ENCODE results near the gene ASF1B. TPM values are rescaled to one million over a fixed set of nuclear protein-coding genes. Genes with fewer than 3 reads are reported as not detected.

The ASF1B gene
- total RNA-seq, 2 experiments from 2014 or later, result 64.6 to 70.4 TPM

- no peaks in the 10 kb centered on the region for H3K4me1 Mint-ChIP-seq
- H3K27me3 Mint-ChIP-seq, result no peaks in the 10 kb centered on the region
- intact Hi-C loops (cut with DNase I, micrococcal nuclease), result no loop called here
- ChIA-PET POLR2A (no interaction called here), CTCF (interaction anchor here (1.4 kb wide), 1 partner anchor 9 kb away, joined by 5 read pairs; no protein-coding TSS in a partner anchor)
- DNase-seq (no peak), ATAC-seq (no peak)
- no peaks in the 10 kb centered on the region for H3K9me3 Mint-ChIP-seq (ENCODE audit: low read depth)
- no peak overlapping the region for H3K27ac Mint-ChIP-seq
- H3K4me3 Mint-ChIP-seq, result no peak overlapping the region
- peaks cover 30% of the 10 kb centered on the region for H3K36me3 Mint-ChIP-seq (ENCODE audit: low read depth)
These were observed 8.4 kb downstream of the ASF1B start for GRCh38 chr19:14127929-14128509.

GRCh38 chr19:14127176-14127575 lies 9.2 kb downstream of the ASF1B start:
- Mint-ChIP-seq H3K36me3 (ENCODE audit: low read depth) (peaks cover 30% of the 10 kb centered on the region), H3K9me3 (ENCODE audit: low read depth) (no peaks in the 10 kb centered on the region), H3K27me3 (no peaks in the 10 kb centered on the region), H3K4me1 (no peaks in the 10 kb centered on the region), H3K27ac (no peak overlapping the region), H3K4me3 (no peak overlapping the region)
- ChIA-PET CTCF (interaction anchor here (0.6 to 1.5 kb wide), 2 partner anchors 10 to 183 kb away, joined by 3 read pairs; partner anchors contain the start of gene ASF1B), POLR2A (no interaction called here)
- intact Hi-C loops (cut with DNase I, micrococcal nuclease), result no loop called here
- DNase-seq, result no peak
- ATAC-seq, result no peak

- no peak overlapping the region for H3K4me3 Mint-ChIP-seq
- CTCF ChIA-PET, result interaction anchor here (1.8 kb wide), 1 partner anchor 14 kb away, joined by 7 read pairs; the partner anchor contains the start of gene ASF1B
- peaks cover 8% of the 10 kb centered on the region for H3K4me1 Mint-ChIP-seq
- POLR2A ChIA-PET, result no interaction called here
- H3K27me3 Mint-ChIP-seq, result no peaks in the 10 kb centered on the region
- no peak overlapping the region for H3K27ac Mint-ChIP-seq
- DNase-seq, result no peak
- H3K36me3 Mint-ChIP-seq (ENCODE audit: low read depth), result peaks cover 21% of the 10 kb centered on the region
- intact Hi-C loops (cut with DNase I, micrococcal nuclease), result no loop called here
- ATAC-seq, result no peak
- H3K9me3 Mint-ChIP-seq (ENCODE audit: low read depth), result no peaks in the 10 kb centered on the region
These were observed 13.5 kb downstream of the ASF1B start for GRCh38 chr19:14122924-14123323.

- Mint-ChIP-seq H3K27me3 (no peaks in the 10 kb centered on the region), H3K9me3 (ENCODE audit: low read depth) (no peaks in the 10 kb centered on the region), H3K36me3 (ENCODE audit: low read depth) (peaks cover 15% of the 10 kb centered on the region), H3K4me1 (peaks cover 22% of the 10 kb centered on the region), H3K4me3 (no peak overlapping the region), H3K27ac (no peak overlapping the region)
- ATAC-seq (no peak), DNase-seq (no peak)
- ChIA-PET POLR2A (no interaction called here), CTCF (interaction anchor here (0.5 to 1.3 kb wide), 3 partner anchors 11 to 16 kb away, joined by 3 to 4 read pairs (median 3); partner anchors contain the start of gene ASF1B)
- intact Hi-C loops (cut with DNase I, micrococcal nuclease), result no loop called here
These were observed 15.9 kb downstream of the ASF1B start for GRCh38 chr19:14120497-14120780.

- no peak for DNase-seq
- ChIA-PET CTCF (interaction anchor here (0.5 to 1.3 kb wide), 3 partner anchors 12 to 17 kb away, joined by 3 to 4 read pairs (median 3); partner anchors contain the start of gene ASF1B), POLR2A (interaction anchor here (1.4 kb wide), 1 partner anchor 17 kb away, joined by 4 read pairs; the partner anchor contains the start of gene ASF1B)
- Mint-ChIP-seq H3K27me3 (no peaks in the 10 kb centered on the region), H3K4me3 (no peak overlapping the region), H3K36me3 (ENCODE audit: low read depth) (peaks cover 12% of the 10 kb centered on the region), H3K27ac (peak overlapping the region; percentile 25), H3K9me3 (ENCODE audit: low read depth) (no peaks in the 10 kb centered on the region), H3K4me1 (peaks cover 24% of the 10 kb centered on the region)
- ATAC-seq, result no peak
- intact Hi-C loops (cut with DNase I, micrococcal nuclease), result no loop called here
These were observed 16.5 kb downstream of the ASF1B start for GRCh38 chr19:14119644-14120496.

- H3K27ac Mint-ChIP-seq, result peak overlapping the region; percentile 77
- peaks cover 28% of the 10 kb centered on the region for H3K4me1 Mint-ChIP-seq
- ChIA-PET POLR2A (interaction anchor here (1.4 kb wide), 1 partner anchor 18 kb away, joined by 4 read pairs; the partner anchor contains the start of gene ASF1B), CTCF (no interaction called here)
- H3K27me3 Mint-ChIP-seq, result no peaks in the 10 kb centered on the region
- no peaks in the 10 kb centered on the region for H3K9me3 Mint-ChIP-seq (ENCODE audit: low read depth)
- peaks cover 6% of the 10 kb centered on the region for H3K36me3 Mint-ChIP-seq (ENCODE audit: low read depth)
- no peak for ATAC-seq
- no peak for DNase-seq
- peak overlapping the region; percentile 78 for H3K4me3 Mint-ChIP-seq
- intact Hi-C loops (cut with DNase I, micrococcal nuclease), result no loop called here
These were observed 17.2 kb downstream of the ASF1B start for GRCh38 chr19:14119146-14119545.

- ATAC-seq (no peak), DNase-seq (peak; percentile 58)
- intact Hi-C loops (cut with DNase I, micrococcal nuclease), result loop anchor here in 1 of 2 experiments (1.0 kb wide), 2 partner anchors 166 to 238 kb away; partner anchors contain the start of gene DCAF15
- CTCF ChIA-PET, result interaction anchor here (0.6 to 0.9 kb wide), 2 partner anchors 12 to 18 kb away, joined by 4 to 7 read pairs; partner anchors contain the start of gene ASF1B
- no peaks in the 10 kb centered on the region for H3K9me3 Mint-ChIP-seq (ENCODE audit: low read depth)
- H3K27me3 Mint-ChIP-seq, result no peaks in the 10 kb centered on the region
- H3K4me1 Mint-ChIP-seq, result peaks cover 35% of the 10 kb centered on the region
- peak overlapping the region; percentile 77 for H3K27ac Mint-ChIP-seq
- H3K36me3 Mint-ChIP-seq (ENCODE audit: low read depth), result peaks cover 6% of the 10 kb centered on the region
- POLR2A ChIA-PET, result interaction anchor here (1.4 to 2.0 kb wide), 2 partner anchors 18 kb away, joined by 4 to 8 read pairs; partner anchors contain the start of gene ASF1B
- H3K4me3 Mint-ChIP-seq, result peak overlapping the region; percentile 78
These were observed 18.0 kb downstream of the ASF1B start for GRCh38 chr19:14118165-14119051.

GRCh38 chr19:14117668-14118164 lies 18.7 kb downstream of the ASF1B start, which contains the start of gene PRKACA:
Gene PRKACA (minus strand): TSS chr19:14117762. CDS start chr19:14117547, 215 bp downstream.
- CTCF ChIA-PET, result interaction anchor here (0.6 to 0.9 kb wide), 5 partner anchors 13 to 138 kb away, joined by 3 to 7 read pairs (median 4); partner anchors contain the start of gene ASF1B
- Mint-ChIP-seq H3K4me3 (peak within 1 kb of the TSS; percentile 78), H3K27me3 (no peaks in the 10 kb centered on the region), H3K27ac (peak within 1 kb of the TSS; percentile 77), H3K36me3 (ENCODE audit: low read depth) (peaks cover 4% of the 10 kb centered on the region), H3K4me1 (peaks cover 41% of the 10 kb centered on the region), H3K9me3 (ENCODE audit: low read depth) (no peaks in the 10 kb centered on the region)
- DNase-seq (peak; percentile 99), ATAC-seq (peak; percentile 98)
- intact Hi-C loops (cut with DNase I, micrococcal nuclease), result loop anchor here (1.0 to 2.0 kb wide), 8 partner anchors 19 to 237 kb away; partner anchors contain the start of genes ASF1B (in 2 of the 2), DCAF15 (in 1 of the 2), RFX1 (in 1 of the 2) and SAMD1 (in 1 of the 2)
- POLR2A ChIA-PET, result interaction anchor here (2.0 kb wide), 1 partner anchor 19 kb away, joined by 8 read pairs; the partner anchor contains the start of gene ASF1B

GRCh38 chr19:14116918-14117578 lies 19.3 kb downstream of the ASF1B start:
- ATAC-seq, result no peak
- Mint-ChIP-seq H3K27ac (peak overlapping the region; percentile 1), H3K36me3 (ENCODE audit: low read depth) (no peaks in the 10 kb centered on the region), H3K27me3 (no peaks in the 10 kb centered on the region), H3K4me1 (peaks cover 47% of the 10 kb centered on the region), H3K9me3 (ENCODE audit: low read depth) (no peaks in the 10 kb centered on the region), H3K4me3 (peak overlapping the region; percentile 75)
- ChIA-PET CTCF (interaction anchor here (0.6 to 0.9 kb wide), 5 partner anchors 20 to 138 kb away, joined by 3 to 7 read pairs (median 4); partner anchors contain the start of gene ASF1B), POLR2A (interaction anchor here (0.6 to 2.0 kb wide), 2 partner anchors 9 to 20 kb away, joined by 7 to 8 read pairs; partner anchors contain the start of gene ASF1B)
- DNase-seq, result peak; percentile 41
- intact Hi-C loops (cut with DNase I, micrococcal nuclease), result loop anchor here (1.0 to 2.0 kb wide), 6 partner anchors 19 to 111 kb away; partner anchors contain the start of genes ASF1B (in 2 of the 2), RFX1 (in 1 of the 2) and SAMD1 (in 1 of the 2)

- H3K4me1 Mint-ChIP-seq, result peaks cover 53% of the 10 kb centered on the region
- POLR2A ChIA-PET, result interaction anchor here (0.6 to 2.0 kb wide), 2 partner anchors 9 to 20 kb away, joined by 7 to 8 read pairs; partner anchors contain the start of gene ASF1B
- H3K9me3 Mint-ChIP-seq (ENCODE audit: low read depth), result no peaks in the 10 kb centered on the region
- H3K4me3 Mint-ChIP-seq, result peak overlapping the region; percentile 75
- H3K36me3 Mint-ChIP-seq (ENCODE audit: low read depth), result no peaks in the 10 kb centered on the region
- peak overlapping the region; percentile 1 for H3K27ac Mint-ChIP-seq
- ATAC-seq (no peak), DNase-seq (no peak)
- CTCF ChIA-PET, result interaction anchor here (0.6 to 1.8 kb wide), 6 partner anchors 15 to 1177 kb away, joined by 3 to 9 read pairs (median 4); no protein-coding TSS in a partner anchor
- no peaks in the 10 kb centered on the region for H3K27me3 Mint-ChIP-seq
- intact Hi-C loops (cut with DNase I, micrococcal nuclease), result loop anchor here in 1 of 2 experiments (2.0 kb wide), 1 partner anchor 26 kb away; the partner anchor contains the start of gene SAMD1
These were observed 19.9 kb downstream of the ASF1B start for GRCh38 chr19:14116525-14116917.

Data from activated CD4-positive, alpha-beta T cell treated with anti-CD3 and anti-CD28 coated beads for 36 hours (primary cell).